ENCODE results near the gene KIAA1958.

The KIAA1958 gene

GRCh38 chr9:112503170-112503569 lies 16.5 kb downstream of the KIAA1958 start:
- Histone ChIP-seq H3K4me2 (ENCODE audit: low read length) (no peak overlapping the region), H3K9ac (ENCODE audit: low read length) (no peak overlapping the region), H4K20me1 (ENCODE audit: insufficient read depth, low read length) (no peaks in the 10 kb centered on the region), H3K36me3 (ENCODE audit: insufficient read depth, low read length) (peaks cover 19% of the 10 kb centered on the region; the same call in 1 of the 2 replicates), H3K4me3 (ENCODE audit: low read depth, low read length, poor library complexity, severe bottlenecking) (no peak overlapping the region), H3F3A (ENCODE audit: insufficient read depth, low read length) (no peaks in the 10 kb centered on the region), H3K79me2 (ENCODE audit: insufficient read depth, low read length) (peaks cover 86% of the 10 kb centered on the region), H3K9me3 (ENCODE audit: low read length) (no peaks in the 10 kb centered on the region), H3K27ac (ENCODE audit: low read depth, low read length, poor library complexity, severe bottlenecking) (no peak overlapping the region), H3K27me3 (ENCODE audit: insufficient read depth, low read length) (no peaks in the 10 kb centered on the region), H3K4me1 (ENCODE audit: insufficient read depth, low read length, severe bottlenecking) (no peaks in the 10 kb centered on the region), H3K9me2 (ENCODE audit: low read depth, low read length) (no peaks in the 10 kb centered on the region), H2AFZ (ENCODE audit: low read length) (no peak overlapping the region)
- TF ChIP-seq CTCF (IDR thresholded peaks at IDR 0.05; ENCODE audit: low read length) (no peak), EZH2 (IDR thresholded peaks at IDR 0.05; ENCODE audit: borderline replicate concordance, low read length) (no peak)

DNA sequence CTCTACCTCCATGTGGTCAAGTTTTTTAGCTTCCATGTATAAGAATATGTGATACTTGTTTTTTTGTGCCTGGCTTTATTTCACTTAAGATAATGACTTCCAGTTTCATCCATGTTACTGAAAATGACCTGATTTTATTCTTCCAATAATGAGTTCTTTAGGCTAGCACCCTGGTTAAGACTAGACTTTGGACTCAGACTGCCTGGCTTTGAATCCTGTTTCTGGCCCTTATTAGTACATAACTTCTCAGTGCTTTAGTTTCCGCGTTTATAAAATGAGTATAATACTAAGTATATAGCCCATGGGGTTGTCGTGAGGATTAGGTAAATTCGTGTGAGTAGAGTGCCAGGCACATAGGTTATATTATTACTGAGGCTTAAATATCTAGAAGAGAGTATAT lies 18.5 kb downstream of the KIAA1958 start:
- Histone ChIP-seq H3K4me2 (ENCODE audit: low read length) (no peak overlapping the region), H3K36me3 (ENCODE audit: insufficient read depth, low read length) (peaks cover 7% of the 10 kb centered on the region; the same call in 1 of the 2 replicates), H3K27me3 (ENCODE audit: insufficient read depth, low read length) (no peaks in the 10 kb centered on the region), H3K79me2 (ENCODE audit: insufficient read depth, low read length) (peaks cover 84% of the 10 kb centered on the region), H3K4me3 (ENCODE audit: low read depth, low read length, poor library complexity, severe bottlenecking) (no peak overlapping the region), H2AFZ (ENCODE audit: low read length) (no peak overlapping the region), H3K27ac (ENCODE audit: low read depth, low read length, poor library complexity, severe bottlenecking) (no peak overlapping the region), H4K20me1 (ENCODE audit: insufficient read depth, low read length) (no peaks in the 10 kb centered on the region), H3K9ac (ENCODE audit: low read length) (no peak overlapping the region), H3K9me2 (ENCODE audit: low read depth, low read length) (no peaks in the 10 kb centered on the region), H3F3A (ENCODE audit: insufficient read depth, low read length) (no peaks in the 10 kb centered on the region), H3K4me1 (ENCODE audit: insufficient read depth, low read length, severe bottlenecking) (peaks cover 7% of the 10 kb centered on the region), H3K9me3 (ENCODE audit: low read length) (no peaks in the 10 kb centered on the region)
- no peak for TF ChIP-seq CTCF (IDR thresholded peaks at IDR 0.05; ENCODE audit: low read length)
- no peak for TF ChIP-seq EZH2 (IDR thresholded peaks at IDR 0.05; ENCODE audit: borderline replicate concordance, low read length)

GRCh38 chr9:112505607-112506006 lies 19.0 kb downstream of the KIAA1958 start:
- Histone ChIP-seq H3K4me1 (ENCODE audit: insufficient read depth, low read length, severe bottlenecking) (peaks cover 10% of the 10 kb centered on the region), H3K4me2 (ENCODE audit: low read length) (no peak overlapping the region), H3K9ac (ENCODE audit: low read length) (no peak overlapping the region), H3K36me3 (ENCODE audit: insufficient read depth, low read length) (peaks cover 7% of the 10 kb centered on the region; the same call in 1 of the 2 replicates), H3K27ac (ENCODE audit: low read depth, low read length, poor library complexity, severe bottlenecking) (no peak overlapping the region), H3K27me3 (ENCODE audit: insufficient read depth, low read length) (no peaks in the 10 kb centered on the region), H4K20me1 (ENCODE audit: insufficient read depth, low read length) (no peaks in the 10 kb centered on the region), H3K9me2 (ENCODE audit: low read depth, low read length) (no peaks in the 10 kb centered on the region), H3K4me3 (ENCODE audit: low read depth, low read length, poor library complexity, severe bottlenecking) (no peak overlapping the region), H2AFZ (ENCODE audit: low read length) (no peak overlapping the region), H3K79me2 (ENCODE audit: insufficient read depth, low read length) (peaks cover 84% of the 10 kb centered on the region), H3F3A (ENCODE audit: insufficient read depth, low read length) (no peaks in the 10 kb centered on the region), H3K9me3 (ENCODE audit: low read length) (no peaks in the 10 kb centered on the region)
- TF ChIP-seq CTCF (IDR thresholded peaks at IDR 0.05; ENCODE audit: low read length) (no peak), EZH2 (IDR thresholded peaks at IDR 0.05; ENCODE audit: borderline replicate concordance, low read length) (no peak)
